SK-N-MC (cell line): Measurements from ENCODE around the gene MINK1.

Experiments
- EZH2 ChIP-seq: fragments of 200-600 bp; sonication (generic); IDR thresholded peaks from one replicate; pipeline ENCODE4 v1.6.1; 2017; ENCODE audit warnings: antibody characterized with exemption
- FOXP2 ChIP-seq: optimal IDR thresholded peaks from 2 replicates; pipeline ENCODE3; 2011; ENCODE audit warnings: mild to moderate bottlenecking, moderate library complexity; ENCODE audit not compliant: insufficient read depth; ENCODE audit errors: extremely low read length, control extremely low read depth
- POLR2AphosphoS5 ChIP-seq: IDR thresholded peaks from 2 replicates; pipeline ENCODE4 v1.6.1; 2012; ENCODE audit warnings: mild to moderate bottlenecking, low read depth, low read length, borderline replicate concordance

DNA sequence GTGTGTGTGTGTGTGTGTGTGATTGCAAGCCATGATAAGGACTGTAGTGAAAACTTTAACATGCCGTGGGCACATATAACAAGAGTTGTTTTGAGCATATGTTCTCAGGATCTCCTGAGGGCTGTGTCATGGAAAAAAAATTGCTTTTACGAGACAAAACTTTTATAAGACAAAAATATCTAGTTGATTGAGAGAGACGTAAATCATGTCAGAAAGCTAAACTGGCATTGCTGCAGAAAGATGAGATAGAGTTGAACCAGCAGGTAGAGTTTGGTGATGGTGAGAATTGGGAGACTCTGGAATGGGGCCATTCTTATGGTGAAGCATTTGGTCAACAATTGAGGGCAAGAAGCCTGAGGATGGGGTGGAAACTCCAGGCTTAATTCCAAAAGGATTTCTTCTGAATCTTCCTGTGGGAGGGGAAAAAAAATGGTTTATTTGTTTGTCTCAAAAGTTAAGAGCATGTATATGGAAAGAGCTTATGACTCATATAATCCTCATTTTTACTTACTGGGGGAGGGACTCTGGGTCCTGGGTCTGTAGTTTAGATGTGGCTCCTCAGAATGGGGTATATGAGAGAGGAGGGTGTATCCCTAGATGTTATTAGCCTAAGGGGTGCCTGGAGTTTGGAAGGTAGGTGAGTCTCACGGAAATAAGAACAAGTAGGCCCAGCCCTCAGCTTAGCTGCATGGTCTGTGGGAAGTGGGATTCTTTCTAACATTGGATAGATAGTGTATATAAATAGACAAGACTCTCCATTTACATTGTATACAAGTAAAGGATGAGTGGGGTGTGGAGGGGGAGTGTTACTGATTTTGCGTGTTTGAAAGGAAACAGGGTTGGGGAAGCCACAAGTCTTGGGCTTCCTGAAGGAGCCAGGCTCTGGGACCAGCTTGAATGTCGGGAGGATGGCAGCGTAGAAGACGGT, 7.1 kb downstream of the MINK1 start:
- TF ChIP-seq POLR2AphosphoS5 (no peak), EZH2 (no peak), FOXP2 (no peak)
